HepG2 (cell line): ENCODE results near the gene VAV2. TPM values are rescaled to one million over a fixed set of nuclear protein-coding genes. Genes with fewer than 3 reads are reported as not detected.

ENCODE experiments used
- AGO2 ChIP-seq: fragments of 200-400 bp; formaldehyde crosslinking; optimal IDR thresholded peaks from 2 replicates; pipeline ENCODE3; 2017; ENCODE audit warnings: mild to moderate bottlenecking, low read depth, low read length, moderate library complexity
- ATM ChIP-seq: fragments of 450-650 bp; IDR thresholded peaks from 2 replicates; pipeline ENCODE4 v1.7.1; 2017; ENCODE audit warnings: mild to moderate bottlenecking, borderline replicate concordance
- DDIT3 ChIP-seq: sonication (generic); formaldehyde crosslinking; IDR thresholded peaks from 2 replicates; pipeline ENCODE4 v1.4.0; 2020; ENCODE audit warnings: mild to moderate bottlenecking, missing genetic modification reagents
- FOXC1 ChIP-seq: sonication (generic); formaldehyde crosslinking; IDR thresholded peaks from 2 replicates; pipeline ENCODE4 v1.8.0; 2022; ENCODE audit warnings: mild to moderate bottlenecking, missing genetic modification reagents, borderline replicate concordance
- HOXA9 ChIP-seq: sonication (generic); formaldehyde crosslinking; IDR thresholded peaks from 2 replicates; pipeline ENCODE4 v1.8.1; 2022; ENCODE audit warnings: missing genetic modification reagents, mild to moderate bottlenecking, moderate library complexity, borderline replicate concordance
- HOXD1 ChIP-seq: sonication (generic); formaldehyde crosslinking; IDR thresholded peaks from 2 replicates; pipeline ENCODE4 v1.5.0; 2020; ENCODE audit warnings: missing genetic modification reagents
- MAX ChIP-seq: IDR thresholded peaks from 2 replicates; pipeline ENCODE4 v1.6.1; 2012; ENCODE audit warnings: inconsistent platforms
- MLLT10 ChIP-seq: sonication (generic); formaldehyde crosslinking; IDR thresholded peaks from 2 replicates; pipeline ENCODE4 v1.4.0; 2020; ENCODE audit warnings: missing genetic modification reagents
- MLXIP ChIP-seq: sonication (generic); formaldehyde crosslinking; IDR thresholded peaks from 2 replicates; pipeline ENCODE4 v1.9.0; 2021; ENCODE audit warnings: missing genetic modification reagents, borderline replicate concordance
- MXD4 ChIP-seq: IDR thresholded peaks from 2 replicates; pipeline ENCODE4 v1.6.1; 2016; ENCODE audit warnings: mild to moderate bottlenecking, missing biosample characterization, missing genetic modification reagents
- PLSCR1 ChIP-seq: sonication (generic); formaldehyde crosslinking; IDR thresholded peaks from 2 replicates; pipeline ENCODE4 v1.5.0; 2020; ENCODE audit warnings: missing genetic modification reagents, mild to moderate bottlenecking, borderline replicate concordance
- SAP130 ChIP-seq: IDR thresholded peaks from 2 replicates; pipeline ENCODE4 v1.6.1; 2016; ENCODE audit warnings: low read depth
- SP140L ChIP-seq: sonication (generic); formaldehyde crosslinking; IDR thresholded peaks from 2 replicates; pipeline ENCODE4 v1.4.0; 2020; ENCODE audit warnings: missing genetic modification reagents, borderline replicate concordance
- SP4 ChIP-seq: sonication (generic); formaldehyde crosslinking; IDR thresholded peaks from 2 replicates; pipeline ENCODE4 v1.8.1; 2023; ENCODE audit warnings: mild to moderate bottlenecking, missing genetic modification reagents
- STAT6 ChIP-seq: sonication (generic); formaldehyde crosslinking; IDR thresholded peaks from 2 replicates; pipeline ENCODE4 v1.4.0; 2020; ENCODE audit warnings: missing genetic modification reagents, mild to moderate bottlenecking, borderline replicate concordance
- TCF7L2 ChIP-seq: IDR thresholded peaks from 2 replicates; pipeline ENCODE4 v1.6.1; 2011; ENCODE audit warnings: mild to moderate bottlenecking, low read depth, low read length, moderate library complexity
- XRCC5 ChIP-seq: fragments of 200-400 bp; formaldehyde crosslinking; optimal IDR thresholded peaks from 2 replicates; pipeline ENCODE3; 2017; ENCODE audit warnings: mild to moderate bottlenecking, low read length
- ZBTB21 ChIP-seq: sonication (generic); formaldehyde crosslinking; IDR thresholded peaks from 2 replicates; pipeline ENCODE4 v1.4.0; 2020; ENCODE audit warnings: missing genetic modification reagents
- ZFP62 ChIP-seq: sonication (generic); formaldehyde crosslinking; IDR thresholded peaks from 2 replicates; pipeline ENCODE4 v1.4.0; 2020; ENCODE audit warnings: missing genetic modification reagents
- ZNF138 ChIP-seq: sonication (generic); formaldehyde crosslinking; IDR thresholded peaks from 2 replicates; pipeline ENCODE4 v1.5.0; 2020; ENCODE audit warnings: mild to moderate bottlenecking, low read depth, missing genetic modification reagents
- ZNF264 ChIP-seq: sonication (generic); formaldehyde crosslinking; IDR thresholded peaks from 2 replicates; pipeline ENCODE4 v1.4.0; 2020; ENCODE audit warnings: missing genetic modification reagents
- ZNF343 ChIP-seq: sonication (generic); formaldehyde crosslinking; IDR thresholded peaks from 2 replicates; pipeline ENCODE4 v1.4.0; 2020; ENCODE audit warnings: mild to moderate bottlenecking, missing genetic modification reagents
- ZNF382 ChIP-seq: sonication (generic); formaldehyde crosslinking; IDR thresholded peaks from 2 replicates; pipeline ENCODE4 v1.5.0; 2020; ENCODE audit warnings: missing genetic modification reagents, mild to moderate bottlenecking, borderline replicate concordance
- ZNF501 ChIP-seq: sonication (generic); formaldehyde crosslinking; IDR thresholded peaks from 2 replicates; pipeline ENCODE4 v1.5.1; 2020; ENCODE audit warnings: mild to moderate bottlenecking, moderate library complexity, missing genetic modification reagents
- ZNF598 ChIP-seq: sonication (generic); formaldehyde crosslinking; IDR thresholded peaks from 2 replicates; pipeline ENCODE4 v1.5.1; 2020; ENCODE audit warnings: mild to moderate bottlenecking, missing genetic modification reagents, borderline replicate concordance
- ZNF605 ChIP-seq: sonication (generic); formaldehyde crosslinking; IDR thresholded peaks from 2 replicates; pipeline ENCODE4 v1.8.0; 2022; ENCODE audit warnings: mild to moderate bottlenecking, missing genetic modification reagents
- polyA plus RNA-seq, 8 experiments: library from polyadenylated mRNA; depleted of rRNA in 3 of 8; stranded (reverse) in 7 of 8; unstranded in 1 of 8; fragments of >200 nt; fragmentation: Illumina TruSeq in 4 of 8; extraction: Trizol in 4 of 8; gene quantifications; 2 replicates each; pipeline versions ENCODE4 v1.2.1 to v1.2.3, GENCODE V29; 2011 to 2016; ENCODE audit warnings: low read depth in 4 of 8, missing spikeins in 1 of 8, mixed read lengths in 1 of 8; ENCODE audit not compliant: insufficient read depth in 1 of 8
- total RNA-seq, 5 experiments: library from RNA; depleted of rRNA; stranded (reverse); fragments of >200 nt; fragmentation: Illumina TruSeq; extraction: Trizol; gene quantifications; 2 replicates each; pipeline ENCODE4 v1.2.3, GENCODE V29; 2016; ENCODE audit warnings: low read depth in 1 of 5

The VAV2 gene
- total and polyA plus RNA-seq, 2 of the 13 experiments (the other 11 are each of a cell fraction or from before 2014, with no cell fraction given), result 22.5 to 22.9 TPM

GRCh38 chr9:133924453-133924852, 67.7 kb downstream of the VAV2 start (continued):
- TF ChIP-seq STAT6 (no peak), AGO2 (no peak), ZFP62 (no peak), ZNF598 (CRISPR knock-in tag) (peak; percentile 59; the same call in 1 of the 2 replicates), MLLT10 (CRISPR knock-in tag) (no peak), SAP130 (CRISPR knock-in tag) (peak; percentile 40), FOXC1 (no peak), MLXIP (no peak), ZNF501 (CRISPR knock-in tag) (no peak), ZBTB21 (CRISPR knock-in tag) (no peak), ZNF138 (no peak), HOXD1 (CRISPR knock-in tag) (no peak), ZNF264 (CRISPR knock-in tag) (no peak), DDIT3 (CRISPR knock-in tag) (no peak), ZNF382 (CRISPR knock-in tag) (no peak), ZNF605 (CRISPR knock-in tag) (0 out of 2 replicates have a peak, but pooled peaks have one; percentile 29), ATM (no peak), SP140L (CRISPR knock-in tag) (no peak), HOXA9 (CRISPR knock-in tag) (no peak), TCF7L2 (no peak), PLSCR1 (CRISPR knock-in tag) (no peak), SP4 (CRISPR knock-in tag) (no peak), MXD4 (CRISPR knock-in tag) (no peak), ZNF343 (CRISPR knock-in tag) (no peak), MAX (0 out of 2 replicates have a peak, but pooled peaks have one; percentile 44), XRCC5 (peak; percentile 60)
